H9 (cell line): ENCODE data around the gene PDLIM7. TPM values are rescaled to one million over a fixed set of nuclear protein-coding genes. Genes with fewer than 3 reads are reported as not detected.

Experiments used
- DNase-seq: peaks from one replicate; pipeline ENCODE4 v3.0.0-alpha.2; 2017
- H2AFZ ChIP-seq: one replicate; pipeline ENCODE4 v1.6.1; 2013; ENCODE audit warnings: mild to moderate bottlenecking, low read length, control low read depth, moderate library complexity
- H2AK5ac ChIP-seq: 2 replicates; pipeline ENCODE4 v1.6.1; 2013; ENCODE audit warnings: low read length, control low read depth, mixed read lengths; ENCODE audit not compliant: insufficient read length
- H2BK120ac ChIP-seq: one replicate; pipeline ENCODE4 v1.6.1; 2013; ENCODE audit warnings: low read depth, mild to moderate bottlenecking, low read length, control low read depth, inconsistent platforms; ENCODE audit not compliant: poor library complexity, severe bottlenecking
- H2BK12ac ChIP-seq: 2 replicates; pipeline ENCODE4 v1.6.1; 2013; ENCODE audit warnings: low read length, control low read depth, mixed read lengths, low read depth; ENCODE audit not compliant: insufficient read length
- H2BK15ac ChIP-seq: 2 replicates; pipeline ENCODE4 v1.6.1; 2013; ENCODE audit warnings: low read depth, low read length, control low read depth
- H2BK20ac ChIP-seq: one replicate; pipeline ENCODE4 v1.6.1; 2013; ENCODE audit warnings: low read depth, mild to moderate bottlenecking, low read length, control low read depth, inconsistent platforms; ENCODE audit not compliant: poor library complexity, severe bottlenecking
- H2BK5ac ChIP-seq: 2 replicates; pipeline ENCODE4 v1.6.1; 2013; ENCODE audit warnings: low read length, control low read depth, mixed read lengths; ENCODE audit not compliant: insufficient read length
- H3K14ac ChIP-seq: 2 replicates; pipeline ENCODE4 v1.6.1; 2013; ENCODE audit warnings: low read length, control low read depth; ENCODE audit not compliant: insufficient read depth
- H3K18ac ChIP-seq: 2 replicates; pipeline ENCODE4 v1.6.1; 2013; ENCODE audit warnings: low read depth, mild to moderate bottlenecking, mixed read lengths, low read length, control low read depth; ENCODE audit not compliant: insufficient read length
- H3K23ac ChIP-seq: 2 replicates; pipeline ENCODE4 v1.6.1; 2013; ENCODE audit warnings: low read length, control low read depth, mixed read lengths, low read depth; ENCODE audit not compliant: insufficient read length
- H3K23me2 ChIP-seq: 2 replicates; pipeline ENCODE4 v1.6.1; 2013; ENCODE audit warnings: low read depth, mild to moderate bottlenecking, mixed read lengths, low read length, control low read depth; ENCODE audit not compliant: insufficient read length, poor library complexity, severe bottlenecking
- H3K27ac ChIP-seq: 2 replicates; pipeline ENCODE4 v1.5.1; 2013; ENCODE audit warnings: low read length, control low read depth, mixed read lengths, low read depth; ENCODE audit not compliant: insufficient read length
- H3K27me3 ChIP-seq: 2 replicates; pipeline ENCODE4 v1.6.1; 2013; ENCODE audit warnings: low read length, control low read depth, inconsistent platforms; ENCODE audit not compliant: insufficient read depth
- H3K4ac ChIP-seq: 2 replicates; pipeline ENCODE4 v1.6.1; 2013; ENCODE audit warnings: low read depth, mild to moderate bottlenecking, control low read depth, inconsistent platforms, low read length, moderate library complexity
- H3K4me1 ChIP-seq: 2 replicates; pipeline ENCODE4 v1.6.1; 2013; ENCODE audit warnings: low read length, control low read depth, inconsistent platforms; ENCODE audit not compliant: insufficient read depth
- H3K4me2 ChIP-seq: 2 replicates; pipeline ENCODE4 v1.6.1; 2013; ENCODE audit warnings: low read length, control low read depth, mixed read lengths; ENCODE audit not compliant: insufficient read length, insufficient read depth
- H3K56ac ChIP-seq: 2 replicates; pipeline ENCODE4 v1.6.1; 2013; ENCODE audit warnings: low read depth, mild to moderate bottlenecking, mixed read lengths, low read length, control low read depth; ENCODE audit not compliant: insufficient read length
- H3K79me1 ChIP-seq: 2 replicates; pipeline ENCODE4 v1.6.1; 2013; ENCODE audit warnings: low read depth, mild to moderate bottlenecking, moderate library complexity, low read length, control low read depth, inconsistent platforms; ENCODE audit not compliant: insufficient read depth, poor library complexity, severe bottlenecking
- H3K79me2 ChIP-seq: 2 replicates; pipeline ENCODE4 v1.6.1; 2013; ENCODE audit warnings: low read length, control low read depth, inconsistent platforms; ENCODE audit not compliant: insufficient read depth
- H3K9ac ChIP-seq: 2 replicates; pipeline ENCODE4 v1.6.1; 2013; ENCODE audit warnings: low read length, control low read depth, mixed read lengths; ENCODE audit not compliant: insufficient read length; ENCODE audit errors: extremely low read depth
- H3K9me3 ChIP-seq: one replicate; pipeline ENCODE4 v1.6.1; 2013; ENCODE audit warnings: low read depth, low read length, inconsistent platforms; ENCODE audit not compliant: control insufficient read depth
- H3T11ph ChIP-seq: one replicate; pipeline ENCODE4 v1.6.1; 2013; ENCODE audit warnings: mild to moderate bottlenecking, low read length, control low read depth, inconsistent platforms
- H4K20me1 ChIP-seq: one replicate; pipeline ENCODE4 v1.6.1; 2013; ENCODE audit not compliant: control insufficient read depth, insufficient read length, insufficient read depth
- H4K5ac ChIP-seq: 2 replicates; pipeline ENCODE4 v1.6.1; 2013; ENCODE audit warnings: low read depth, mild to moderate bottlenecking, mixed read lengths, low read length, control low read depth; ENCODE audit not compliant: insufficient read length
- H4K8ac ChIP-seq: replicated peaks from 2 replicates; pipeline ENCODE4 v1.6.1; 2013; ENCODE audit warnings: low read length, control low read depth, mixed read lengths, low read depth; ENCODE audit not compliant: insufficient read length
- H4K91ac ChIP-seq: 2 replicates; pipeline ENCODE4 v1.6.1; 2013; ENCODE audit warnings: low read depth, mild to moderate bottlenecking, moderate library complexity, mixed read lengths, low read length, control low read depth; ENCODE audit not compliant: insufficient read length
- H3K27ac Mint-ChIP-seq, 3 experiments: 2 replicates in 2 of 3; 3 replicates in 1 of 3; pipeline ENCODE4 v1.8.0; 2020 to 2021; ENCODE audit warnings: mixed read lengths in 3 of 3, mild to moderate bottlenecking in 1 of 3, moderate library complexity in 1 of 3
- H3K27me3 Mint-ChIP-seq: 2 replicates; pipeline ENCODE4 v1.8.0; 2021; ENCODE audit warnings: low read depth, mild to moderate bottlenecking, moderate library complexity, mixed read lengths
- H3K36me3 Mint-ChIP-seq, 3 experiments: 2 replicates in 2 of 3; 3 replicates in 1 of 3; pipeline ENCODE4 v1.8.0; 2020 to 2021; ENCODE audit warnings: low read depth in 3 of 3, mixed read lengths in 3 of 3; ENCODE audit not compliant: insufficient read depth in 1 of 3
- H3K4me1 Mint-ChIP-seq, 2 experiments: 2 replicates each; pipeline ENCODE4 v1.8.0; 2020; ENCODE audit warnings: mixed read lengths in 2 of 2
- H3K4me3 Mint-ChIP-seq, 2 experiments: 2 replicates in 1 of 2; 3 replicates in 1 of 2; pipeline ENCODE4 v1.8.0; 2020 to 2021; ENCODE audit warnings: mild to moderate bottlenecking in 2 of 2, mixed read lengths in 2 of 2, moderate library complexity in 1 of 2
- H3K9me3 Mint-ChIP-seq, 2 experiments: 2 replicates in 1 of 2; 3 replicates in 1 of 2; pipeline ENCODE4 v1.8.0; 2020; ENCODE audit warnings: mild to moderate bottlenecking in 2 of 2, mixed read lengths in 2 of 2, moderate library complexity in 1 of 2
- WGBS: extraction: QIAGEN DNeasy Blood & Tissue Kit; methylation state at CpG from one replicate; pipeline ENCODE4 v1.1.7; 2013; ENCODE audit warnings: missing lambda C conversion rate, low lambda C conversion rate, mixed read lengths; ENCODE audit not compliant: insufficient read length; ENCODE audit errors: extremely low coverage; 5-methylcytosine and 5-hydroxymethylcytosine counted together
- total RNA-seq: library from RNA; stranded (reverse); gene quantifications from 2 replicates; pipeline ENCODE4 v1.2.1, GENCODE V29; 2021
- TF ChIP-seq, protein P1 (sequence below): fragments of 200-600 bp; sonication (generic); conservative IDR thresholded peaks from 3 replicates; pipeline ENCODE4 v1.8.0; 2021; ENCODE audit warnings: antibody characterized with exemption, mild to moderate bottlenecking

PDLIM7 gene
- total RNA-seq, 1 experiment from 2014 or later = 137 TPM

DNA sequence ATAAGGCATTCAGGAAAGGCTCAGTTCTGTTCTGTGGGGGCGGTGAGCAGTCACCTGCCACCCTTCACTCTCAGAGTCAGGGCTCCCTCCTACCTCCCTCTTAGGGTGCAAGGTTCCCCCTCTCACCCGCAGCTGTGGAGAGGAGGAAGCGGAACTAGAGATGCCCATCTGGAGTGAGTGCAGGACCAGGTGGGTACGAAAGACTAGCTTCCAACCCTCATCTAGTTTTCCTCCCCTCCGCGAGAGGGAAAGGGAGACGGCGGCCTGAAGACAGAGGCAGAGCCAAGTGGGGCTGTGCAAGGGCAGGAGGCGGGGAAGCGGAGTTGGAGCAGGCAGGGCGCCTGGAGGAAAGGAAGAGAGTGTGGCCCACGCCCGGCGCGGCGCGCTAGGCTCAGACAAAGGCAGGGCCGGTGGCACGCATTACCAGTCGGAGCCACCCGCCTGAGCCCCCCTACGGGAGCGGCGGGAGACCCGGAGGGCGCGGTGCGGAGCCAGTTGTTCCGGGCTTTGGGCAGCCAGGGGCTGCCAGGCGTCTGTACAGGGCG, 43.5 kb downstream of the PDLIM7 start:
- Histone ChIP-seq H2BK20ac (no peak overlapping the region), H2AFZ (no peak overlapping the region), H4K20me1 (no peaks in the 10 kb centered on the region), H3K23ac (no peak overlapping the region), H2BK12ac (no peak overlapping the region), H3K9ac (peak overlapping the region; percentile 39), H3K4ac (peak overlapping the region; percentile 9; the same call in 1 of the 2 replicates), H3K4me2 (peak overlapping the region; percentile 73), H2BK5ac (no peak overlapping the region), H4K91ac (no peak overlapping the region), H3T11ph (no peak overlapping the region), H3K14ac (peak overlapping the region; percentile 84; the same call in 1 of the 2 replicates), H4K8ac (no peak overlapping the region), H3K4me1 (no peaks in the 10 kb centered on the region), H2AK5ac (no peak overlapping the region), H3K79me2 (no peaks in the 10 kb centered on the region), H3K27ac (no peak overlapping the region), H2BK120ac (no peak overlapping the region), H3K56ac (no peak overlapping the region), H3K79me1 (no peaks in the 10 kb centered on the region), H3K18ac (peak overlapping the region; percentile 89), H3K9me3 (no peaks in the 10 kb centered on the region), H4K5ac (no peak overlapping the region), H3K27me3 (peaks cover 4% of the 10 kb centered on the region; the same call in 1 of the 2 replicates), H2BK15ac (no peak overlapping the region; the same call in 1 of the 2 replicates), H3K23me2 (peaks cover 14% of the 10 kb centered on the region)
- peaks cover 11 to 33% (median 21%) of the 10 kb centered on the region in 3 experiments for H3K36me3 Mint-ChIP-seq
- H3K9me3 Mint-ChIP-seq = no peaks in the 10 kb centered on the region; a peak in 1 of 5 replicates
- H3K27me3 Mint-ChIP-seq = peaks cover 26% of the 10 kb centered on the region
- peak overlapping the region; percentile 71 to 84 for H3K4me3 Mint-ChIP-seq
- TF ChIP-seq, protein P1, sequence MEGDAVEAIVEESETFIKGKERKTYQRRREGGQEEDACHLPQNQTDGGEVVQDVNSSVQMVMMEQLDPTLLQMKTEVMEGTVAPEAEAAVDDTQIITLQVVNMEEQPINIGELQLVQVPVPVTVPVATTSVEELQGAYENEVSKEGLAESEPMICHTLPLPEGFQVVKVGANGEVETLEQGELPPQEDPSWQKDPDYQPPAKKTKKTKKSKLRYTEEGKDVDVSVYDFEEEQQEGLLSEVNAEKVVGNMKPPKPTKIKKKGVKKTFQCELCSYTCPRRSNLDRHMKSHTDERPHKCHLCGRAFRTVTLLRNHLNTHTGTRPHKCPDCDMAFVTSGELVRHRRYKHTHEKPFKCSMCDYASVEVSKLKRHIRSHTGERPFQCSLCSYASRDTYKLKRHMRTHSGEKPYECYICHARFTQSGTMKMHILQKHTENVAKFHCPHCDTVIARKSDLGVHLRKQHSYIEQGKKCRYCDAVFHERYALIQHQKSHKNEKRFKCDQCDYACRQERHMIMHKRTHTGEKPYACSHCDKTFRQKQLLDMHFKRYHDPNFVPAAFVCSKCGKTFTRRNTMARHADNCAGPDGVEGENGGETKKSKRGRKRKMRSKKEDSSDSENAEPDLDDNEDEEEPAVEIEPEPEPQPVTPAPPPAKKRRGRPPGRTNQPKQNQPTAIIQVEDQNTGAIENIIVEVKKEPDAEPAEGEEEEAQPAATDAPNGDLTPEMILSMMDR = no peak
- DNase-seq = no peak
- no CpG with 5 or more reads among the region's 31 CpGs for whole genome bisulfite sequencing
- peaks cover 32 to 34% of the 10 kb centered on the region in 2 experiments for H3K4me1 Mint-ChIP-seq
- H3K27ac Mint-ChIP-seq = peak overlapping the region in 1 of 3 experiments; percentile 86; a peak in 3 of 7 replicates
